ENCODE results near the gene ZNF70.

GRCh38 chr22:23691748-23692423 lies 59.0 kb downstream of the ZNF70 start:
- no peak for TF ChIP-seq CTCF (IDR thresholded peaks at IDR 0.05)
- no peak for TF ChIP-seq EZH2 (IDR thresholded peaks at IDR 0.05; ENCODE audit: borderline replicate concordance, insufficient read depth, low read depth, low read length, poor library complexity, severe bottlenecking)

Measured in B cell (primary cell).